Ramos (cell line): Measurements from ENCODE around the gene TBC1D2B.
"Not testable (repeated sequence)": the region's sequence is repeated elsewhere in the genome, so short reads cannot be mapped to it uniquely, and the experiment has no call there.

Experiments
- in situ Hi-C: fragments of 300-500 bp; cut with MboI; formaldehyde crosslinking; loops from one replicate; pipeline ENCODE4 v1.14.3; 2022; ENCODE audit warnings: low sequenced_read_pairs; ENCODE audit not compliant: unreplicated experiment

Gene TBC1D2B

DNA sequence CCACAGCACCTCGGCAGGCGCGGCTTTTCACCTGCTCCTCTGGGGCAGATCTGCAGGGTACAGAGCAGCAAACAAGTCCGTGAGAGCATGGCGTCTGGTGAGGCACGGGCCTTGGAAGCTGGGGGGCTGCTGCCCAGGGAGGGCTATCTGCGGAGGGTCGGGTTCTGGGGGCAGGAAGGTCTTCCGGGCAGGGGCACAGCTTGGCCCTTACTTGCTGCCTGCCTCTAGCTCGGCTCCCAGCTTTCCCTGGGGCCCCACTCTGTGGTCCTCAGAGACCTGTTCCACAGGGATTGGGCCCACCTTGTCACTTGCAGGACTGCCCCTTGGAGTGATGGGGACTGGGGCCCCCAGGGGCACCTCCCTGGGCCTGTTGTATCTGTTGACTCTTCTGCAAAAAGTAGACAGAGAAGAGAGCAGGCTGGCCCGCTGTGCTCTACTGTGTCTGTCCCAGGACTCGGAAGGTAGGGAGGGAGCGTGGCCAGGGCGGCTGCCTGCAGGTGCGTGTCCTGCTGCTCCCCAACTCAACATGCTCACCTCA, 84.1 kb downstream of the TBC1D2B start:
- in situ Hi-C loops = no loop called here

DNA sequence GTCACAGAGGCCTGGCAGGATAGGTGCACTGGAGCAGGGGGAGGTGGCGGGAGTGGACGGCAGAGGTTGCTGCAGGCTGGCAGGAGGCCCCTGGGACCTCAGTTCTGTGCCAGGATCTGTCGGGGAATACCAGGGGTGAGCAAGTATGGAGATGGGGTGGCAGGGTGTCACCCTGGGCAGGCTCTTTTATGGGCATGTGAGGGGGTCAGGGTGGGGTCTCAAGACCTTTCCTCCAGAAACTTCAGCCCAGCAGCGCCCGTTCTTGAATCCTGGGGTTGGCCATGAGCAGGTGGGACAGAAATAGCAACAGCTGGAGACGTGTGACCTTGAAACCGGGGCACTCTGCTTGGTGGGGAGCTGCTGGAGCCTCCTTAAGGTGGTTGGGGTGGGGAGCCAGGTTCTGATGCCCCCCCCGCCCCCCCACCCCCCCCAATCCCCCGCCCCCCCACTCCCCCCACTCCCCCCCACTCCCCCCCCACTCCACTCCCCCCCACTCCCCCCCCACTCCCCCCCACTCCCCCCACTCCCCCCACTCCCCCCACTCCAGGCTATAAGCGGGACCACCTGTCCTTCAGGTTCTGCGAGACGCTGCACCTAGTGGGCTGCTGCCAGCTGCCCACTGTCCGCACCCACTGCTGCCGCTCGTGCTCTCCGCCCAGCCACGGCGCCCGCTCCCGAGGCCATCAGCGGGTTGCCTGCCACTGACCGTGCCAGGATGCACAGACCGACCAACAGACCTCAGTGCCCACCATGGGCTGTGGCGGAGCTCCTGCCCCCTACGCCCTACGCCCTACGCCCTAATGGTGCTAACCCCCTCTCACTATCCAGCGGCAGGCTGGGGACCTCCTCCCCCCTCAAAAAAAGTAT, 84.9 kb downstream of the TBC1D2B start:
- in situ Hi-C loops = no loop called here

DNA sequence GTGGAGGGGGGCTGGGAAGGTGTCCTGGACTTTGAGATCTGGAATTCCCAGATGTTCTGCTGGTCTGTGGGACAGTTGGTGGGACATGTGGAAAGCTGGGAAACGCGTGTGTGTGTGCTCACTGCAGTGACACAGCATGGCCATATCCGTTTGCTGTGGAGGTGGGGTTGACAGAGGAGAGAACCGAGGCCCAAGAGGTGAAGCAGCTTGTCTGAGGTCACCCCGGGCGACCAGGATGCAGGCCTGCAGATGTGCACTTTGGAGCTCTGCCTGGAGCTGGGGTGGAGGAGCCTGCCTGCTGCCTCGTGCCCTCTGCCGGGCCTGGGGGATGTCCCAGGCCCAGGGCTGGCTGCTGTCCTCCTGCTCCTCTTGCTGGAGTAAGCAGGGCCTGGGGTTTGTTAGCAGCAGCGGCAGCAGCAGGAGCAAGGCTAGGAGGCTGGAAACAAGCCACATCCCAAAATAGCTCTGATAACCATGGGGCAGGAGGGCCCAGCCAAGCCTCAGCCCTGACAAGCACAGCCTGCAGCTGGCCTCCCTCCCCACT, 85.8 kb downstream of the TBC1D2B start:
- in situ Hi-C loops = not testable (repeated sequence)

DNA sequence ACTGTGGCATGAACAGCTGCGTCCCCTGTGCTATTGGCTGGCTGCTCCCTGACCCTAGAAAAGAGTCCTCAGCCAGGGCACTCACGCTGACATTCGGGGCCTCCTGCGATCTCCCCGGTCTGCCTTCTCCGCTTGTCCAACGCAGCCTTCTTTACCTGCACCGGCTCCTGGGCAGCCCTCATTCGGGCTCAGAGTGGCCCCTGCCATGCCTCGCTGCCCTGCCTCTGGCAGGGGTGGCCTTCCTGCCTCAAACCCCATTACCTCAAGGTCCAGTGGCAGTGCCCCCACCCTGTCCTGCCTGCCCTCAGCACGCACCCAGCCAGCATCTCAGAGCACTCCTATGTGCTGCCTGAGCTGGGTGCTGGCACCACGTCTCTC, 86.5 kb downstream of the TBC1D2B start:
- in situ Hi-C loops = no loop called here

DNA sequence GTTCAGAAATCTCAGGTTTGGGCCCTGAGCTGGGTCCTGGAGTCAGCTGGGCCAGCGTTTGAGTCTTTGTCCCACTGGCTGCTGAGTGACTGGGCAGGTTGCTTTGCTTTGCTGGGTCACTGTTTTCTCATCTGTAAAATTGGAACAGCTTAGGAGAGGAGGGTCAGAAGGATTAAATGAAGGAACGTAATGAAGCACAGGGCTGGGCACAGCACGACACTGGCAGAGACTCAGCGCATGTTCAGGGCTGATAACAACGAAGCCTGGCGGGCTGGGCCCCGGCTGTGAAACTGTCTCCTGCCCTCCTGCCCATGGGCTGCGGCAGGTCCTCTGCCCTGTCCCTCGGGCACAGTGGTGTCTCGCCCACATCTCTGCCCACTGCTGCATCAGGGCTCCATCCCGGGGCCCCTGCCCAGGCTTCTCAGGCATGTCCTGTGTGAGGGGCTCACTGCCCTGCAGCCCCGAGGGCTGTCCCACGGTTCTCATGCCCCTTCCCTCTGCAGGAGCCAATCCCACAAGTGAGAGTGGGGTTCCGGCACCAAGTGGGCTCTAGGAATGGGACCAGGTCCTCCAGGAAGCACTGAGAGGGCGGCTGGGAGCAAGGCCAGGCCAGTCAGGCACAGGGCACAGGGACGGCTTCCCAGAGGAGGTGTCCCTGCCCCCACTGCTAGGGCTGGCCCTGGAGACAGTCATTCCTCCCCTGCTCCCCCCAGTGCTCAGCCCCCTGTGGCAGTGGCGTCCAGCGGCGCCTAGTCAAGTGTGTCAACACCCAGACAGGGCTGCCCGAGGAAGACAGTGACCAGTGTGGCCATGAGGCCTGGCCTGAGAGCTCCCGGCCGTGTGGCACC, 88.0 kb downstream of the TBC1D2B start:
- in situ Hi-C loops = no loop called here

DNA sequence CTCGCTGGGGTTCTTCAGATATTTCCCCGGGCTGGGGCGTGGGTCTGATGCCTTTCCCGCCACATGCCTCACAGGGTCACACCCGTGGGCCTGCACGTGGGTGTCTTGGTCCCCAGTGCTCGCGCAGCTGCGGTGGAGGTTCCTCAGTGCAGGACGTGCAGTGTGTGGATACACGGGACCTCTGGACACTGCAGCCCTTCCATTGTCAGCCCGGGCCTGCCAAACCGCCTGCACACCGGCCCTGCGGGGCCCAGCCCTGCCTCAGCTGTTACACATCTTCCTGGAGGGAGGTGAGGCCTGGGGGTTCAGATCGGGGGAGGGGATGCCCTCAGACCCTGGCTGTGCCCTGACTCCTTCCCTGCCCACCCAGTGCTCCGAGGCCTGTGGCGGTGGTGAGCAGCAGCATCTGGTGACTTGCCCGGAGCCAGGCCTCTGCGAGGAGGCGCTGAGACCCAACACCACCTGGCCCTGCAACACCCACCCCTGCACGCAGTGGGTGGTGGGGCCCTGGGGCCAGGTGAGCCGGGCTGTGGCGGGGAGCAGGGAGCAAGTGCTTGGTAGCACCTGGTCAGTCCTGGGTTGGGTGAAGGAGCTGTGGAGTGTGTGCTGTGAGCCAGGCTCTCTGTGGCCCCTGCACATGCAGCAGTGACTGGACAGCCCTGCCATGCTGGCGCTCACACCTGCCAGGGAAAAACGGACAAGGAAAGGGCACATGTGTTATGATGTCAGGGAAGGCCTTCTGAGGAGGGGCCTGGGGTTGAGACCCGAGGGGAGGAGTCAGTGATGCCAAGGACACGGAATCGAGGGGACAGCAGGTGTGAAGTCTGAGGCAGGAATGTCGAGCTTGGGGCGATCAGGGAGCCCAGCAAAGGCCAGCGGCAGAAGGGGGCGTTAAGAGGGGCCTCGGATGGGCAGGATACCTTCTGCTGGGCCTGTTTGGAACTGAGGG, 88.9 kb downstream of the TBC1D2B start:
- in situ Hi-C loops = no loop called here

DNA sequence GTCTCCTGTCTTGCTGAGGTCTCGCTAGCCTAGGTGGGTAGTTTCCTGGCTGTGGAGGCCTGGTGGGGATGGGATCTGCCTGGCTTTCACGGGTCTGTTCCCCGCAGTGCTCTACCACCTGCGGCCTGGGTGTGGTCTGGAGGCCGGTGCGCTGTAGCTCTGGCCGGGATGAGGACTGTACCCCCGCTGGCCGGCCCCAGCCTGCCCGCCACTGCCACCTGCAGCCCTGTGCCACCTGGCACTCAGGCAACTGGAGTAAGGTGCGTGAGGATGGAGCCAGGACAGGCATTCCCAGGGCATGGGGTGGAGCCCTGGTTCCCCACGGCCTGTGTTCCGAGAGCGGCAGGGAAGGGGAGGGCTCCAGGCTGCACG, 89.8 kb downstream of the TBC1D2B start:
- in situ Hi-C loops = not testable (repeated sequence)

DNA sequence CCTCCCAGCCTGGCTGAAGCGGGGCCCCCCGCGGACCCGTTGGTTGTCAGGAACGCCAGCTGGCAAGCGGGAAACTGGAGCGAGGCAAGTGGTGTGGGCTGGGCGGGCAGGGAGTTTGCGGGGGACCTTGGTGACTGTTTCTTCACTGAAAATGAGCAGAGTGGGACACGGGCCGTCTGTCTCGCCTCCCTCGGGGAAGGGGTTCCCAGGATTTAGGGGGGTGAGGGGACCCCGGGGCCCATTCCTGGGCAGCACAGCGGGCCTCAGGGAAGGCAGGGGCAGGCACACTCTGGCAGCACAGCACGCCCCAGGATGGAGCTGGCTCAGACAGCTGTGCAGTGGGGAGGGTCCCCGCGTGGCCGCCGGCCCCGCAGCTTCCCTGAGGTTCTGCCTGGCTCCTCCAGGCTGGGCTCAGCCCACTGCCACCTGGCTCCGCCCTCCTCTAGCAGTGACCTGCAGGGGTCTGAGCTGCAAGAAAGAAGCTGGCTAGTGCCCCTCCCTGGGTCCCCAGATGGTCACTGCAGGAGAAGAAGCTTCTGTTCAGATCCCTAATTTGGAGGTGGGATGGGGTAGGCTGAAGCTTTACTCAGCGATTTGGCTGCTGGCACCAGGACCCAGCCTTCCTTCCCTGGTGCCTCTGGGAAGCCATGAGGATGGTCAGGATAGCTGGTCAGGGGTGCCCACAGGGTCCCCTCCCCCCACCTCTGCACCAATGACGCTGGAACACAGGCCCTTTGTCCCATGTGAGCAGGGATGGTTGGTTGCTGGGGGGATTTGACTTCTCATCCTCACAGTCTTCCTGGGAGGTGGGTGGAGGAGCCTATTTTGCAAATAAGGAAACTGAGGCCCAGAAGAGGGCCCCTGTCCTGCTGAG, 90.4 kb downstream of the TBC1D2B start:
- in situ Hi-C loops = no loop called here

DNA sequence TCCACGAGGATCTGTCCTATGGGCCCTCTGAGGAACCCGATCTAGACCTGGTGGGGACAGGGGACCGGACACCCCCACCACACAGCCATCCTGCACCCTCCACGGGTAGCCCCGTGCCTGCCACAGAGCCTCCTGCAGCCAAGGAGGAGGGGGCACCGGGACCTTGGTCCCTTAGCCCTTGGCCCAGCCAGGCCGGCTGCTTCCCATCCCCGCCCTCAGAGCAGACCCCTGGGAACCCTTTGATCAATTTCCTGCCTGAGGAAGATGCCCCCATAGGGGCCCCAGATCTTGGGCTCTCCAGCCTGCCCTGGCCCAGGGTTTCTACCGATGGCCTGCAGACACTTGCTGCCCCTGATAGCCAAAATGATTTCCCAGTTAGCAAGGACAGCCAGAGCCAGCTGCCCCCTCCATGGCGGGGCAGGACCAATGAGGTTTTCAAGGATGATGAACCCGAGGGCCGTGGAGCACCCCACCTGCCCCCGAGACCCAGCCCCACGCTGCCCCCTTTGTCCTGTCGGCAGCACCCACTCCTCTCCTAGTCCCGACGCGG, 91.5 kb downstream of the TBC1D2B start:
- in situ Hi-C loops = no loop called here

DNA sequence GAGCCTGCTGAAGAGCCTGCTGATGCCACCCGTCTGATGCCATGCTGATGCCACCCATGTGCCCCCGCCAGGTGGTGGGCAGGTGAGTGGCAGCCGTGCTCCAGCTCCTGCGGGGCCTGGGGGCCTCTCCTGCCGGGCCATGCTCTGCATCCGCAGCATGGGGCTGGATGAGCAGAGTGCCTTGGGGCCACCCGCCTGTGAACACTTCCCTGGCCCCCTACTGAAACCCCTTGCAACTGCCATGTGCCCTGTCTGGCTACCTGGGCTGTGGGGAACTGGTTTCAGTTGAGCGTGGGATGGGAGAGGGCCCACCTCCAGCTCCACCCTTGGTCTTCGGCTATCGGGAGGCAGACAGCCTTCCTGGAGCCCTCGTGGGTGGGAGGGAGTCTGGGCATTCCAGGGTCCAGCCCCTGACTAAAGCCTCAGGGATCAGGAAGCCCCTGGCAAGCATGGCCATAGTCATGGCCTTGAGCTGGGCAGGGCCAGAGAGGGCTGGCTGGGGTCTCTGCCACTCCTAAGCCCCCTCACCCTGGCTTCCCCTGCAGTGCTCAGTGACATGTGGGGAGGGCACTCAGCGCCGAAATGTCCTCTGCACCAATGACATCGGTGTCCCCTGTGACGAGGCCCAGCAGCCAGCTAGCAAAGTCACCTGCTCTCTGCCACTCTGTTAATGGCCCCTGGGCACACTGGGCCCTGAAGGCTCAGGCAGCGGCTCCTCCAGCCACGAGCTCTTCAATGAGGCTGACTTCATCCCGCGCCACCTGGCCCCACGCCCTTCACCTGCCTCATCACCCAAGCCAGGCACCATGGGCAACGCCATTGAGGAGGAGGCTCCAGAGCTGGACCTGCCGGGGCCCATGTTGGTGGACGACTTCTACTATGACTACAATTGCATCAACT, 92.2 kb downstream of the TBC1D2B start:
- in situ Hi-C loops = no loop called here

DNA sequence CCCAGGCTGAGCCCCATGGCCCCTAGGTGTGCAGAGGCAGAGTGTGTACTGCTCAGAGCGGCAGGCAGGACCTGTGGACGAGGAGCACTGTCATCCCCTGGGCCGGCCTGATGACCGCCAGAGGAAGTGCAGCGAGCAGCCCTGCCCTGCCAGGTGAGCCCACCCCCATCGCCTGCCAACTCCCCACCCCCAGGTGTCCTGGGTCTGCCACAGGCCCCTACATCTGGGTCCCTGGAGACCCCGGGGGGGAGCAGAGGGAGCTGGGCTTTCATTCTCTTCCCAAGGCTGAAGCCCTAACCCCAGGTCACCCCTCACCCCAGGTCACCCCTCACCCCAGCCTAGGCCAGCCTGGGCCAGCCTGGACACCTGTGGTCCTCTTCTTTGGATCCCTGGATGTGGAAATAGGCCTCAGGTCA, 93.1 kb downstream of the TBC1D2B start:
- in situ Hi-C loops = no loop called here

DNA sequence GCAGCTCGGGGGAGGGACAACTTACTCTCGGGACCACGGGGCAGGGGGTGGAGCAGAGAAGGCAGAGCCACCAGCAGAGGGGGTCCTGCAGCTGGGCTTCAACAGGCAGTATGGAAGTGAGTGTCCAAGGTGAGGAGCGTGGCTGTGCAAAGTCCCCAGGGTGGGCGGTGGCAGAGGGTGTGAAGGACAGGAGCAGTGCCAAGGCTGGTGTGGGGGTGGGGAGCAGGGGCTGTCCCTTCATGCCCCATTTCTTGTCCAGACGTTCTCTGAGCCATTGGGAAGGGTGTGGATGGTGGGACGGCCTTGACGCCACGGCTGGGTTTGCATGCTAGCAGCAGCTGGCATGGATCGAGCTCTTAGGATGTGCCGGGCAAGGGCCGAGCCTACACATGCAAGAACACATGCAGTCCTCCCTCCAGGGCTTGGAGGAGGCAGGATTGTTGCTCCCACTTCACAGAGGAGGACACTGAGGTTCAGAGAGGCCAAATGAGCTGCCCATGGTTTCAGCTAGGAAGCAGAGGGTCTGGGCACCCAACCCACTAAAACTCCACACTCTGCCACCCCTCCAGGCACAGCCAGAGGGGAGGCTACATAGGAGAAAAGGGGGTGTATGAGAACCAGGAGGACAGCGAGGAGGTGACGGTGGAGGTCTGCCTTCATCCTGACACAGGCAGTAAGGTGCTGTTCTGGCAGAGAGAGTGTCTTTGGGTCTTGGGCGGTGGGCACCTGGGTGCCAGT, 93.6 kb downstream of the TBC1D2B start:
- in situ Hi-C loops = no loop called here

DNA sequence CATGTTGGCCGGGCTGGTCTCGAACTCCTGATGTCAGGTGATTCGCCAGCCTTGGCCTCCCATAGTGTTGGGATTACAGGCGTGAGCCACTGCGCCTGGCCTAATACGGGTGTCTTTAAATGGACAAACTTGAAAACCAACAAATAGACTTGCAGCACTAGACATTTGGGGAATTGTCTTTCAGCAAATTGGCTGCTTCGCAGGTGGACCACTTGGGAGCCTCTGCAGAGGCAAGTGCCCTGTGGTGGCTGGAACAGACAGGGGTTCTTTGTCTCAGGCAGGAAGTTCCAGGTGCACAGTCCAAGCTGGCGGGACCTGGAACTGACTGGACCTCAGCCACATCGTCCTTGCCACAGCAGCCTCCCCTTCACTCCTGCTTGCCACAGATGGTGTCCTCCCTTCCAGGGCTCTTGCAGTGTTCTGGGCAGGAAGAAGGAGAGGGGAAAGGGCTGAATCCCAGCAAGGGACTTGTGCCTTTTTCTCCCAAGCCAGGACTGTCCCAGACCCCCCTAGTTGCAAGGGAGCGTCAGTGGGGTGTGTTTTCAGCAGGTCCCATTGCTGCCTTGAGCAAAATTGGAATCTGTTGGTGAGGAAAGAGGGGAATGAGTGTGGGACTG, 94.3 kb downstream of the TBC1D2B start:
- in situ Hi-C loops = no loop called here

DNA sequence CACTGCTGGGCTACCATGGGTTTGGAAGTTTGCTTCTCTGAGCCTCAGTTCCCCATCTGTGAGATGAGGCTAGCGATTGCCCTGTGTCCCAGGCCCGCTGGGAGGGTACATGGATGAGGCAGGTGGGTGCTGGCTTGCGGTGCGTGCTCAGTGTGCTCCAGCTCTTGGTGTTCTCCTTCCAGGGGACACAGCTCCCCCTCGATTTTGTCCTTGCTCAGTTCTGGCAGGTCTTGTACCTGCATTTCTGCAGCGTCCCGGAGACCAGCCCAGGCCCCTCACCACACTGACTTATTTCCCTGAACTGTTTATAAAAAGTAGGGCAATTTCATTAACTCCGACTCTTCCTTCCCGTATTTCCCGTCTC, 95.4 kb downstream of the TBC1D2B start:
- in situ Hi-C loops = no loop called here

DNA sequence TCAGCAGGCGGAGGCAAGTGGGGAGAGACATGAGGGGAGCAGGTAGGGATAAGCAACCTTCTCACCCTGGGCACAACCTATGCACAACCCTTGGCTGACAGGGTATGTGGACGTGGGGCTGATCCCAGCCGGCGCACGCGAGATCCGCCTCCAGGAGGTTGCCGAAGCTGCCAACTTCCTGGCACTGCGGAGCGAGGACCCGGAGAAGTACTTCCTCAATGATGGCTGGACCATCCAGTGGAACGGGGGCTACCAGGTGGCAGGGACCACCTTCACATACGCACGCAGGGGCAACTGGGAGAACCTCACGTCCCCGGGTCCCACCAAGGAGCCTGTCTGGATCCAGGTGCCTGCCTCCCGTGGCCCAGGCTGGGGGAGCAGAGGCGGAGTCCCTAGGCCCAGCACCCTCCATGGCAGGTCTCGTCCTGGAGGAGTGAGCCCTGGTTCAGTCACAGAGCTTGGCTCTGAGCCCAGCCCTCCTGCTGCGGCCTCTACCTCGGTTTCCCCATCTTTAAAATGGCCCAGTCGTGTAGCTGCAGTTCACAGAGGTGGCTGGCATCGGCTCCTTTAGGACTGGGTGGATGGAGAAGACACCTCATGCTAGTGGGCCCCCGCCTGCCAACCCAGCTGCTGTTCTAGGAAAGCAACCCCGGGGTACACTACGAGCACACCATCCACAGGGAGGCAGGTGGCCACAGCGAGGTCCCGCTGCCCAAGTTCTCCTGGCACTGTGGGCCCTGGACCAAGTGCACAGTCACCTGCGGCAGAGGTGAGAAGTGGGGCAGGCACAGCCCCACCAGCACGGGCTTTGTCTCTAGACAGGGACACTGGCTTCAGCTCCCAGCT, 96.0 kb downstream of the TBC1D2B start:
- in situ Hi-C loops = no loop called here

DNA sequence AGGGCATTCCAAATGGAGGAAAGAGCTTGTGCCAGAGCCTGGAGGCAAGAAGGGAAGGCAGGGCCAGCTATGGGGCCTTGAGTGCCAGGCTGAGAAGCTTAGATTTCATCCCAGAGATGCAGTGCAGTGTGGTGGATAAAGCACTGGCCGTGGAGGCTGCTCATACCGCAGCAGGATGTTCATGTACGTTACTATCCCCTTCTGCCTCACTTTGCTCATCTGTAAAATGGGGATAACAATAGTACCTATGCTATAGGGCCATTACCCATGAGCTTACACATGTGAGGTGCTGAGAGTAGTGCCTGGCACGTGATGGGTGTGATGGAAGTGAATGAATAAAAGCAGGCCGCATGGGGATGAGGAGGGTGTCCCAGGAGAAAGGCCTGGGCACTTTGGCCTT, 96.8 kb downstream of the TBC1D2B start:
- in situ Hi-C loops = not testable (repeated sequence)
